ENCODE measurements around the gene MIF4GD. TPM values are rescaled to one million over a fixed set of nuclear protein-coding genes. Genes with fewer than 3 reads are reported as not detected.
A peak's percentile ranks its signal among the peaks of the same experiment; 100 is the strongest.

Gene MIF4GD
- total and polyA plus RNA-seq, 2 of the 4 experiments (the other 2 are of a cell fraction) = 4.1 to 6.9 TPM

DNA sequence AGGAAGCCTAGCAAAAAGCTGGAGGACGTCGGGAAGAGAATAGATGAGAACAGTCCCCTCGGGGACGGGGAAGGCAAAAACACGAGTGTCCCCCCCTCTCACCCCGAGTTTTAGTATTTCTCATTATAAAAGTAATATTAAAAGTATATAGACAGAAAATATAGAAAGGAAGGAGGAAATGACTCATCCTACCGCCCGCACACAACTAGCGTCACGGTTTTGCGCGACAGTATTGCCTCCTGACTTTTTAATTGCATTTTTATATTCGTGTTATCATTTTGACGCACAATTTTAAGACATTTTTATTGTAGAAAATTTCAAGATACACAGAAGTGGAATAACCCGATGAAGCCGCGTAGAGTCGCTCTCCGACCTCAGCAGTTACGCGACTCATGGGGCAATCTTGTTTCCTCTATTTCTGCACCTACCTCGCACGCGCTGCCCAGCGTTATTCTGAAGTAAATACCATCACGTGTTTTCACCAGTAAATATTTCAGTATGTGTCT, 18.9 kb upstream of the MIF4GD start:
- Histone ChIP-seq H3K4me1 (ENCODE audit: control insufficient read depth, insufficient read depth, low read length) (no peaks in the 10 kb centered on the region), H3K18ac (ENCODE audit: low read depth, low read length) (peak overlapping the region; percentile 63), H4K8ac (ENCODE audit: low read depth in 2 of 2, low read length in 2 of 2) (peak overlapping the region; percentile 57 to 96), H3K9me1 (ENCODE audit: insufficient read depth, low read length) (peaks cover 4% of the 10 kb centered on the region; the same call in 1 of the 2 replicates), H3K9ac (ENCODE audit: low read depth, low read length) (peak overlapping the region; percentile 67), H2BK20ac (ENCODE audit: low read depth, low read length) (peak overlapping the region; percentile 41; the same call in 1 of the 2 replicates), H3K36me3 (ENCODE audit: control insufficient read depth, insufficient read depth, low read length) (peaks cover 3% of the 10 kb centered on the region; the same call in 1 of the 2 replicates), H3K79me1 (ENCODE audit: low read depth in 1 of 2, low read length in 2 of 2) (peaks cover 0 to 13% of the 10 kb centered on the region in 2 experiments; a peak in 1 of 4 replicates), H2BK5ac (ENCODE audit: low read depth, low read length, poor library complexity, severe bottlenecking) (peak overlapping the region; percentile 88), H4K20me1 (ENCODE audit: insufficient read depth, low read length) (no peaks in the 10 kb centered on the region), H2BK120ac (ENCODE audit: low read depth, low read length) (peak overlapping the region; percentile 81), H3K56ac (ENCODE audit: extremely low read depth, insufficient read depth, low read length) (peak overlapping the region; percentile 84), H3K23ac (ENCODE audit: low read depth, low read length) (peak overlapping the region; percentile 81), H3K4ac (ENCODE audit: low read depth, low read length) (peak overlapping the region; percentile 86), H2AFZ (replicated peaks; ENCODE audit: low read length, poor library complexity) (peak overlapping the region; percentile 94), H3K4me3 (ENCODE audit: insufficient read depth, low read depth, low read length) (peak overlapping the region; percentile 65), H2AK9ac (replicated peaks; ENCODE audit: low read depth, low read length, poor library complexity) (no peak overlapping the region), H3K9me3 (ENCODE audit: control insufficient read depth, insufficient read depth, low read length) (no peaks in the 10 kb centered on the region), H2AK5ac (ENCODE audit: low read depth, low read length) (0 out of 2 replicates have a peak overlapping the region, but pooled peaks have one; percentile 14), H3K27me3 (ENCODE audit: control insufficient read depth, insufficient read depth, low read length) (no peaks in the 10 kb centered on the region), H2BK15ac (ENCODE audit: low read depth, low read length) (peak overlapping the region; percentile 78; the same call in 2 of the 3 replicates), H4K91ac (ENCODE audit: insufficient read depth, low read depth, low read length) (peak overlapping the region; percentile 78), H4K5ac (ENCODE audit: low read depth, low read length) (peak overlapping the region; percentile 51), H3K14ac (replicated peaks; ENCODE audit: low read depth, low read length) (peak overlapping the region; percentile 90), H3K4me2 (ENCODE audit: low read depth, low read length) (peak overlapping the region; percentile 64), H3K27ac (ENCODE audit: insufficient read depth, low read length) (peak overlapping the region; percentile 73)
- no TSS peak for BruUV-seq (replicated peaks)
- ChIA-PET POLR2A (ENCODE audit: unreplicated experiment) (interaction anchor here (0.8 to 1.4 kb wide), 2 partner anchors 103 to 117 kb away, joined by 3 to 5 read pairs; no protein-coding TSS in a partner anchor), CTCF (interaction anchor here (0.6 to 1.7 kb wide), 7 partner anchors 10 to 122 kb away, joined by 3 to 15 read pairs (median 4); partner anchors contain the start of genes GRB2 and MIF4GD)
- no peak for TF ChIP-seq MXI1 (IDR thresholded peaks at IDR 0.05; ENCODE audit: borderline replicate concordance, low read depth, low read length)
- peak; percentile 28; the same call in 1 of the 2 replicates for TF ChIP-seq RAD21 (IDR thresholded peaks at IDR 0.05; ENCODE audit: low read length)
- TF ChIP-seq, protein P1, sequence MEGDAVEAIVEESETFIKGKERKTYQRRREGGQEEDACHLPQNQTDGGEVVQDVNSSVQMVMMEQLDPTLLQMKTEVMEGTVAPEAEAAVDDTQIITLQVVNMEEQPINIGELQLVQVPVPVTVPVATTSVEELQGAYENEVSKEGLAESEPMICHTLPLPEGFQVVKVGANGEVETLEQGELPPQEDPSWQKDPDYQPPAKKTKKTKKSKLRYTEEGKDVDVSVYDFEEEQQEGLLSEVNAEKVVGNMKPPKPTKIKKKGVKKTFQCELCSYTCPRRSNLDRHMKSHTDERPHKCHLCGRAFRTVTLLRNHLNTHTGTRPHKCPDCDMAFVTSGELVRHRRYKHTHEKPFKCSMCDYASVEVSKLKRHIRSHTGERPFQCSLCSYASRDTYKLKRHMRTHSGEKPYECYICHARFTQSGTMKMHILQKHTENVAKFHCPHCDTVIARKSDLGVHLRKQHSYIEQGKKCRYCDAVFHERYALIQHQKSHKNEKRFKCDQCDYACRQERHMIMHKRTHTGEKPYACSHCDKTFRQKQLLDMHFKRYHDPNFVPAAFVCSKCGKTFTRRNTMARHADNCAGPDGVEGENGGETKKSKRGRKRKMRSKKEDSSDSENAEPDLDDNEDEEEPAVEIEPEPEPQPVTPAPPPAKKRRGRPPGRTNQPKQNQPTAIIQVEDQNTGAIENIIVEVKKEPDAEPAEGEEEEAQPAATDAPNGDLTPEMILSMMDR (conservative IDR thresholded peaks at IDR 0.05; ENCODE audit: low read depth, low read length) = peak; percentile 37
- peak; percentile 76 for TF ChIP-seq FOS (IDR thresholded peaks at IDR 0.05; ENCODE audit: low read depth, low read length)
- no peak for TF ChIP-seq CEBPB (IDR thresholded peaks at IDR 0.05; ENCODE audit: low read depth, low read length)
- no peak for TF ChIP-seq ELK1 (IDR thresholded peaks at IDR 0.05; ENCODE audit: borderline replicate concordance, low read depth, low read length)
- TF ChIP-seq, protein P2, sequence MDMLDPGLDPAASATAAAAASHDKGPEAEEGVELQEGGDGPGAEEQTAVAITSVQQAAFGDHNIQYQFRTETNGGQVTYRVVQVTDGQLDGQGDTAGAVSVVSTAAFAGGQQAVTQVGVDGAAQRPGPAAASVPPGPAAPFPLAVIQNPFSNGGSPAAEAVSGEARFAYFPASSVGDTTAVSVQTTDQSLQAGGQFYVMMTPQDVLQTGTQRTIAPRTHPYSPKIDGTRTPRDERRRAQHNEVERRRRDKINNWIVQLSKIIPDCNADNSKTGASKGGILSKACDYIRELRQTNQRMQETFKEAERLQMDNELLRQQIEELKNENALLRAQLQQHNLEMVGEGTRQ (IDR thresholded peaks at IDR 0.05; ENCODE audit: low read depth, low read length) = no peak
- no peak for TF ChIP-seq RFX5 (IDR thresholded peaks at IDR 0.05; ENCODE audit: low read depth, low read length)
- TF ChIP-seq POLR2A (IDR thresholded peaks at IDR 0.05; ENCODE audit: low read depth, low read length) = no peak
- TF ChIP-seq SMC3 (IDR thresholded peaks at IDR 0.05; ENCODE audit: low read depth, low read length) = no peak
- peak; percentile 40 for TF ChIP-seq BHLHE40 (IDR thresholded peaks at IDR 0.05; ENCODE audit: low read depth, low read length)
- peak; percentile 60 for DNase-seq
- in situ Hi-C loops (cut with MboI; ENCODE audit: low sequenced_read_pairs) (no loop called here), dilution Hi-C loops (cut with HindIII; ENCODE audit: low sequenced_read_pairs, unreplicated experiment) (no loop called here), intact Hi-C loops (cut with micrococcal nuclease) (loop anchor here (1.0 kb wide), 1 partner anchor 114 kb away; no protein-coding TSS in a partner anchor)
- WGBS, 2 experiments (ENCODE audit: extremely low coverage in 2 of 2, insufficient read length in 1 of 2) = no CpG with 5 or more reads among the region's 26 CpGs
- ATAC-seq (ENCODE audit: low read depth) = peak; percentile 6

Data from IMR-90 (cell line).